Motor neuron (in vitro differentiated cells): Measurements from ENCODE around the gene DDX3Y. TPM values are rescaled to one million over a fixed set of nuclear protein-coding genes. Genes with fewer than 3 reads are reported as not detected.

Experiments used
- ATAC-seq, 8 experiments: fragments of 200-7000 bp; cut with Tn5 transposase; replicated peaks in 6 of 8; 2 replicates each; pipeline ENCODE4 v1.8.0; 2021; ENCODE audit warnings: mild to moderate bottlenecking in 8 of 8, moderate library complexity in 8 of 8
- H3K27ac ChIP-seq, 2 donors: fragments of 250-450 bp; sonication (Bioruptor Pico); 2 replicates each; pipeline ENCODE4 v1.9.0; 2021; ENCODE audit warnings: antibody characterized with exemption in 2 of 2, mild to moderate bottlenecking in 2 of 2, moderate library complexity in 1 of 2
- H3K4me1 ChIP-seq, 2 donors: fragments of 250-450 bp; sonication (Bioruptor Pico); replicated peaks in 1 of 2; 2 replicates each; pipeline ENCODE4 v1.6.1; 2021; ENCODE audit warnings: antibody characterized with exemption in 2 of 2, mild to moderate bottlenecking in 2 of 2, moderate library complexity in 1 of 2
- H3K4me3 ChIP-seq, 5 donors: fragments of 250-450 bp; sonication (Bioruptor Pico); 2 replicates each; pipeline ENCODE4 v1.9.0; 2021; ENCODE audit warnings: antibody characterized with exemption in 5 of 5, mild to moderate bottlenecking in 5 of 5, moderate library complexity in 4 of 5
- WGBS, 10 experiments: fragments of 450-650 bp; shearing (Covaris generic); methylation state at CpG; one replicate each; pipeline ENCODE4 v1.0.0; 2022; 5-methylcytosine and 5-hydroxymethylcytosine counted together
- in situ Hi-C, 9 experiments: fragments of 400-800 bp; cut with MboI; loops; one replicate each; pipeline ENCODE4 v1.15.0; 2021; ENCODE audit warnings: low sequenced_read_pairs in 9 of 9, low pct_unique_long_range_greater_than_20kb in 2 of 9; ENCODE audit not compliant: unreplicated experiment in 9 of 9
- total RNA-seq, 8 experiments: library from RNA; unstranded; fragments of 300-600 nt; gene quantifications; 2 replicates each; pipeline versions ENCODE4 v1.2.3 to v1.2.4, GENCODE V29; 2022

Gene DDX3Y
- total RNA-seq, result 10 to 100 TPM in 6 of 8 experiments, under 1 TPM in 1, not detected in 1; 0.05 to 88.2 (median 74.6) TPM

- in situ Hi-C loops, result no loop called here
- WGBS, 10 experiments, result 0% methylated on average over 1 to 8 of the region's 54 CpGs; no CpG with 5 or more reads in 8 of the 10 experiments
- peak; percentile 88 to 98 (median 95) for ATAC-seq
- Histone ChIP-seq H3K4me1 (no peaks in the 10 kb centered on the region), H3K27ac (peak within 1 kb of the TSS; percentile 94 to 97), H3K4me3 (peak within 1 kb of the TSS in 4 of 5 donors; percentile 57 to 92 (median 68))
These were observed at the start of gene DDX3Y for GRCh38 chrY:12904618-12905516. Gene DDX3Y (plus strand): TSS chrY:12904868. CDS start chrY:12904937, 69 bp downstream.

- Histone ChIP-seq H3K27ac (no peak overlapping the region), H3K4me3 (no peak overlapping the region), H3K4me1 (no peaks in the 10 kb centered on the region)
- in situ Hi-C loops, result no loop called here
- ATAC-seq, result no peak
These were observed 48.8 kb upstream of the DDX3Y start for GRCh38 chrY:12855791-12856275.

- no peak overlapping the region for H3K4me3 ChIP-seq
- in situ Hi-C loops, result no loop called here
- ATAC-seq, result no peak
- WGBS, 10 experiments, result no CpG with 5 or more reads among the region's 2 CpGs
- no peaks in the 10 kb centered on the region for H3K4me1 ChIP-seq
- H3K27ac ChIP-seq, result no peak overlapping the region
These were observed 36.7 kb upstream of the DDX3Y start for GRCh38 chrY:12867960-12868359.

- ATAC-seq, result no peak
- H3K4me3 ChIP-seq, result no peak overlapping the region
- in situ Hi-C loops, result no loop called here
- H3K4me1 ChIP-seq, result no peaks in the 10 kb centered on the region
- H3K27ac ChIP-seq, result no peak overlapping the region
These were observed 7.7 kb upstream of the DDX3Y start for GRCh38 chrY:12896973-12897372.

GRCh38 chrY:12898604-12899003, 6.1 kb upstream of the DDX3Y start:
- no peaks in the 10 kb centered on the region for H3K4me1 ChIP-seq
- 60% methylated on average over 1 of the region's 2 CpGs; no CpG with 5 or more reads in 9 of the 10 experiments for WGBS, 10 experiments
- no peak overlapping the region for H3K4me3 ChIP-seq
- no peak overlapping the region for H3K27ac ChIP-seq
- ATAC-seq, result no peak
- in situ Hi-C loops, result no loop called here

- ATAC-seq, result peak; percentile 61 to 79 (median 69)
These were observed 827 bp downstream of the DDX3Y start for GRCh38 chrY:12905517-12905872.

GRCh38 chrY:12905895-12906294, 1.2 kb downstream of the DDX3Y start:
- ATAC-seq, result peak in 1 of 8 experiments; percentile 3
- H3K4me1 ChIP-seq, result no peaks in the 10 kb centered on the region
- WGBS, 10 experiments, result 0% methylated on average over 2 to 6 of the region's 15 CpGs; no CpG with 5 or more reads in 8 of the 10 experiments
- peak overlapping the region; percentile 94 to 97 for H3K27ac ChIP-seq
- peak overlapping the region in 4 of 5 donors; percentile 57 to 92 (median 68) for H3K4me3 ChIP-seq
- in situ Hi-C loops, result no loop called here

More at GRCh38 chrY:12905517-12905872, 827 bp downstream of the DDX3Y start:
- H3K27ac ChIP-seq, result peak overlapping the region; percentile 94 to 97
- in situ Hi-C loops, result no loop called here
- WGBS, 10 experiments, result 0% methylated on average over 3 of the region's 19 CpGs; no CpG with 5 or more reads in 9 of the 10 experiments
- H3K4me1 ChIP-seq, result no peaks in the 10 kb centered on the region
- H3K4me3 ChIP-seq, result peak overlapping the region in 4 of 5 donors; percentile 57 to 92 (median 68)

- Histone ChIP-seq H3K4me1 (no peaks in the 10 kb centered on the region), H3K4me3 (no peak overlapping the region), H3K27ac (no peak overlapping the region)
- 80 to 100% (median 100%) methylated on average over 1 to 2 of the region's 4 CpGs; no CpG with 5 or more reads in 6 of the 10 experiments for WGBS, 10 experiments
- no peak for ATAC-seq
- in situ Hi-C loops, result no loop called here
These were observed 8.9 kb downstream of the DDX3Y start for GRCh38 chrY:12913541-12913940.

GRCh38 chrY:12928043-12928442, 23.4 kb downstream of the DDX3Y start:
- Histone ChIP-seq H3K27ac (no peak overlapping the region), H3K4me1 (no peaks in the 10 kb centered on the region), H3K4me3 (no peak overlapping the region)
- in situ Hi-C loops, result loop anchor here in 1 of 9 experiments (25.0 kb wide), 1 partner anchor 309 kb away; no protein-coding TSS in a partner anchor
- ATAC-seq, result peak in 4 of 8 experiments; percentile 12 to 30 (median 24)
- 50 to 60% methylated on average over 1 to 2 of the region's 3 CpGs; no CpG with 5 or more reads in 8 of the 10 experiments for WGBS, 10 experiments

GRCh38 chrY:12941725-12942687, 37.3 kb downstream of the DDX3Y start:
- Histone ChIP-seq H3K4me1 (no peaks in the 10 kb centered on the region), H3K27ac (no peak overlapping the region), H3K4me3 (no peak overlapping the region)
- WGBS, 10 experiments, result 50 to 80% (median 57%) methylated on average over 1 to 2 of the region's 5 CpGs; no CpG with 5 or more reads in 7 of the 10 experiments
- in situ Hi-C loops, result loop anchor here in 1 of 9 experiments (25.0 kb wide), 1 partner anchor 295 kb away; no protein-coding TSS in a partner anchor
- no peak for ATAC-seq
